BLaER1 treated with 17β-estradiol and CSF1 and Interleukin-3, amounts not matched to agents 10 nM and 100 nM (cell line): ENCODE results near the gene SNX2.
"Not testable (repeated sequence)": the region's sequence is repeated elsewhere in the genome, so short reads cannot be mapped to it uniquely, and the experiment has no call there.

Source experiments
- H3K27ac ChIP-seq, 11 experiments: shearing (Covaris generic); formaldehyde crosslinking; 2 replicates each; pipeline ENCODE4 v1.8.1; 2022
- H3K27me3 ChIP-seq, 11 experiments: shearing (Covaris generic); formaldehyde crosslinking; 2 replicates each; pipeline ENCODE4 v1.8.1; 2022
- H3K36me3 ChIP-seq, 11 experiments: shearing (Covaris generic); formaldehyde crosslinking; 2 replicates each; pipeline ENCODE4 v1.8.1; 2022
- H3K4me1 ChIP-seq, 10 experiments: shearing (Covaris generic); formaldehyde crosslinking; 2 replicates each; pipeline ENCODE4 v1.8.1; 2022
- H3K4me2 ChIP-seq, 11 experiments: shearing (Covaris generic); formaldehyde crosslinking; 2 replicates each; pipeline ENCODE4 v1.8.1; 2022
- H3K4me3 ChIP-seq, 10 experiments: shearing (Covaris generic); formaldehyde crosslinking; 2 replicates each; pipeline ENCODE4 v1.8.1; 2022
- H3K9ac ChIP-seq, 11 experiments: shearing (Covaris generic); formaldehyde crosslinking; 2 replicates each; pipeline ENCODE4 v1.8.1; 2022
- H3K9me3 ChIP-seq, 11 experiments: shearing (Covaris generic); formaldehyde crosslinking; replicated peaks in 1 of 11; 2 replicates each; pipeline ENCODE4 v1.8.1; 2022
- H4K20me1 ChIP-seq, 11 experiments: shearing (Covaris generic); formaldehyde crosslinking; 2 replicates each; pipeline ENCODE4 v1.8.1; 2022
- Cebpa-rat ChIP-seq, 11 experiments: shearing (Covaris generic); IDR thresholded peaks; 2 replicates each; pipeline ENCODE4 v1.8.1; 2022

The SNX2 gene

DNA sequence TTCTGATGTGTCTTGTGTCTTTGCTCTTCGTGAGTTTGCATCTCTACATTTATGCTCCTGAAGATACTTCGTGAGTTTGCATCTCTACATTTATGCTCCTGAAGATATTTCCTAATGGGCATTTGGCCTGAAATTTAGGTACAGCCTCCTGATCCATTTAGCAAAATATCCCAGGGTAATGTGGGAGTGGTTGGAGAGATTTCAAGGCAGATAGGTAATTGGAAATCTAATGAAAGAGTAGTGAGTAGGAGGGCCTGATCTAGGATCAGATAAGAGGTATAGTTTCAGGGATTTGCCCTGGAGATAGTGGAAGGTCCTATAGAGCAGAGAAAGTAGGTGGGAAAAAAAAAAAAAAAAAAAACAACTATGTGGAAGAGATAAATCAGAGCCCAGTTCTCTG, 14.6 kb upstream of the SNX2 start:
- Histone ChIP-seq H3K4me1 (peaks cover 0 to 57% (median 24%) of the 10 kb centered on the region in 10 experiments; a peak in 17 of 20 replicates), H3K36me3 (no peaks in the 10 kb centered on the region), H3K27ac (no peak overlapping the region), H3K9me3 (no peaks in the 10 kb centered on the region), H3K4me3 (no peak overlapping the region), H3K27me3 (no peaks in the 10 kb centered on the region), H4K20me1 (no peaks in the 10 kb centered on the region), H3K4me2 (no peak overlapping the region), H3K9ac (no peak overlapping the region)
- TF ChIP-seq Cebpa-rat (IDR thresholded peaks at IDR 0.05): no peak

DNA sequence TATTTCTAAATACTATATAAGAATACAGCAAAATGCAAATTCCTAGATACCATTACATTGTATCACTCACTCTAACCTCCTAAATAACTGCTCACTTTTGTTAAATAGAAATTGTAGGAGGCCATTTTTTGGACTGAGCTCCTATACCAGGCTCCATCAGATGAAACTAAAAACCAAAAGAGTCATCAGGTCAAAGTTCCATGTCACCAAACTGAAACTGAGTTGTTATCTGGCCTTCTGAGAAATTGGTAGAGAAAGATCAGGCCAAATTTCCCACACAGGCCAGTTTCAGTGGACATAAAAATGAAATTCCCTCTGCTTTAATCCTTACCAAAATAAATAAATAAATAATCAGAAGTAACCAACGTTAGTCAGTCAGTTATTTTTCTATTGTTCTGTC, 13.8 kb upstream of the SNX2 start:
- Histone ChIP-seq H4K20me1 (no peaks in the 10 kb centered on the region), H3K27ac (peak overlapping the region in 3 of 11 experiments; percentile 26 to 42 (median 42); a peak in 4 of 22 replicates), H3K4me3 (no peak overlapping the region), H3K9ac (no peak overlapping the region), H3K4me2 (peak overlapping the region in 2 of 11 experiments; percentile 44 to 49; a peak in 2 of 22 replicates), H3K36me3 (no peaks in the 10 kb centered on the region), H3K27me3 (no peaks in the 10 kb centered on the region), H3K4me1 (peaks cover 0 to 49% (median 16%) of the 10 kb centered on the region in 10 experiments; a peak in 17 of 20 replicates), H3K9me3 (no peaks in the 10 kb centered on the region; a peak in 1 of 22 replicates)
- no peak for TF ChIP-seq Cebpa-rat (IDR thresholded peaks at IDR 0.05)

- H3K4me1 ChIP-seq: peaks cover 0 to 51% (median 10%) of the 10 kb centered on the region in 10 experiments; a peak in 16 of 20 replicates
- not testable (repeated sequence) for H3K4me3 ChIP-seq, H3K36me3 ChIP-seq, H3K9ac ChIP-seq, H3K27me3 ChIP-seq, H3K9me3 ChIP-seq, H4K20me1 ChIP-seq, H3K4me2 ChIP-seq, H3K27ac ChIP-seq
These were observed 13.0 kb upstream of the SNX2 start for GRCh38 chr5:122761896-122762295.

GRCh38 chr5:122766130-122766529, 8.8 kb upstream of the SNX2 start:
- peak overlapping the region in 1 of 11 experiments; percentile 11; a peak in 1 of 22 replicates for H3K4me2 ChIP-seq
- peaks cover 0 to 51% (median 8%) of the 10 kb centered on the region in 10 experiments; a peak in 16 of 20 replicates for H3K4me1 ChIP-seq
- no peak overlapping the region for H3K27ac ChIP-seq
- no peaks in the 10 kb centered on the region for H3K36me3 ChIP-seq
- no peak overlapping the region for H3K9ac ChIP-seq
- no peaks in the 10 kb centered on the region; a peak in 1 of 22 replicates for H3K9me3 ChIP-seq
- no peaks in the 10 kb centered on the region for H3K27me3 ChIP-seq
- TF ChIP-seq Cebpa-rat (IDR thresholded peaks at IDR 0.05): no peak
- H3K4me3 ChIP-seq: no peak overlapping the region
- H4K20me1 ChIP-seq: no peaks in the 10 kb centered on the region

DNA sequence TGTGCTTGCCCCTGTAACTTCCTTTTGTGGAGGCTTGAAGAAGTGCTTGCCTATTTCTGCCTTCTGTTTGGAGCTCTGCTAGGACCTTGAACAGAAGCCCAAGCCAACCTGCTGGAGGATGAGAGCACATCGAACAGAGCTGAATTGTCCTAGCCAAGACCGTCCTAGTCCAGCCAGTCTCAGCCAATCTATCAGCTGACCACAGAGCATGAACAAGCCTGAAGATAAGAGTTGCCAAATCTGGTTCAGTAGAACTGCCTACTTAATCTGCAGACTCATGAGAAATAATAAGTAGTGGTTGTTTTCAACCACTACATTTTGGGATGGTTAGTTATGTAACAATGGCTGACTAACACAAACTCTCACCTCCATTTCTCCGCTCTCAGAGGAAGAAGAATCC, 4.4 kb upstream of the SNX2 start:
- H3K4me1 ChIP-seq: peaks cover 4 to 79% (median 22%) of the 10 kb centered on the region in 10 experiments; a peak in 16 of 20 replicates
- no peak for TF ChIP-seq Cebpa-rat (IDR thresholded peaks at IDR 0.05)
- H4K20me1 ChIP-seq: peaks cover 0 to 3% (median 0%) of the 10 kb centered on the region in 11 experiments; a peak in 2 of 22 replicates
- no peaks in the 10 kb centered on the region for H3K36me3 ChIP-seq
- H3K9ac ChIP-seq: no peak overlapping the region
- peak overlapping the region in 3 of 11 experiments; percentile 23 to 58 (median 34); a peak in 5 of 22 replicates for H3K27ac ChIP-seq
- H3K4me3 ChIP-seq: no peak overlapping the region
- no peaks in the 10 kb centered on the region; a peak in 1 of 22 replicates for H3K9me3 ChIP-seq
- H3K27me3 ChIP-seq: no peaks in the 10 kb centered on the region
- H3K4me2 ChIP-seq: peak overlapping the region in 6 of 11 experiments; percentile 15 to 75 (median 56); a peak in 10 of 22 replicates

- H3K9ac ChIP-seq: no peak overlapping the region
- peaks cover 0 to 19% (median 15%) of the 10 kb centered on the region in 11 experiments; a peak in 18 of 22 replicates for H4K20me1 ChIP-seq
- no peaks in the 10 kb centered on the region for H3K9me3 ChIP-seq
- H3K4me1 ChIP-seq: peaks cover 8 to 71% (median 26%) of the 10 kb centered on the region in 10 experiments; a peak in 18 of 20 replicates
- H3K36me3 ChIP-seq: peaks cover 0 to 5% (median 0%) of the 10 kb centered on the region in 11 experiments; a peak in 2 of 22 replicates
- no peaks in the 10 kb centered on the region for H3K27me3 ChIP-seq
- H3K4me2 ChIP-seq: peak overlapping the region in 3 of 11 experiments; percentile 62 to 75 (median 75); a peak in 6 of 22 replicates
- no peak overlapping the region for H3K4me3 ChIP-seq
- H3K27ac ChIP-seq: peak overlapping the region in 1 of 11 experiments; percentile 58; a peak in 3 of 22 replicates
- TF ChIP-seq Cebpa-rat (IDR thresholded peaks at IDR 0.05): no peak
These were observed 2.4 kb upstream of the SNX2 start for GRCh38 chr5:122772446-122772845.

DNA sequence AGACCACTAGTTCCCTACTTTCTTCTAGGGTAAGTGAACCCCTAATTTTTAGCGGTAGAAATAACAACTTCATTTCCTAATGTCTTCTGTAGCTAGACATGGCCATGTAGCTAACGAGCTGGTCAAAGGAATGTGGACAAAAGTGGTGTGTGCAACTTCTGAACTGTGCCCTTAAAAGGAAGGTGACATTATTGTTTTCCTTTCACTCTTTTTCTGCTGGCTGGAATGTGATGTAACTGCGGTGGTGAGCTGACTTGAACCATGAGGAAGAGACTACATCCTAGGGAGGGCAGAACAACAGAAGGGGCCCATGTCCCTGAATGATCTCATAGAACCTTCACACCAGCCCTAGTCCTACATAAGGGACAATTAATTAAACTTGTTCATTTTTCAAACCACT, 1.3 kb upstream of the SNX2 start:
- H3K4me3 ChIP-seq: no peak overlapping the region
- peak overlapping the region in 2 of 11 experiments; percentile 99 to 100; a peak in 3 of 22 replicates for H3K27ac ChIP-seq
- no peak for TF ChIP-seq Cebpa-rat (IDR thresholded peaks at IDR 0.05)
- H3K4me2 ChIP-seq: peak overlapping the region in 6 of 11 experiments; percentile 5 to 94 (median 74); a peak in 8 of 22 replicates
- no peaks in the 10 kb centered on the region for H3K27me3 ChIP-seq
- peaks cover 0 to 28% (median 26%) of the 10 kb centered on the region in 11 experiments; a peak in 19 of 22 replicates for H4K20me1 ChIP-seq
- peaks cover 0 to 6% (median 0%) of the 10 kb centered on the region in 11 experiments; a peak in 4 of 22 replicates for H3K9me3 ChIP-seq
- H3K9ac ChIP-seq: no peak overlapping the region
- H3K36me3 ChIP-seq: peaks cover 0 to 15% (median 7%) of the 10 kb centered on the region in 11 experiments; a peak in 12 of 22 replicates
- H3K4me1 ChIP-seq: peaks cover 8 to 66% (median 30%) of the 10 kb centered on the region in 10 experiments; a peak in 19 of 20 replicates

GRCh38 chr5:122774519-122774860, 390 bp upstream of the SNX2 start:
- peak overlapping the region; percentile 80 to 99 (median 97) for H3K4me3 ChIP-seq
- H3K27ac ChIP-seq: peak overlapping the region in 9 of 11 experiments; percentile 42 to 100 (median 96); a peak in 15 of 22 replicates

More at GRCh38 chr5:122774519-122774860, 390 bp upstream of the SNX2 start:
- H3K4me1 ChIP-seq: peaks cover 8 to 70% (median 31%) of the 10 kb centered on the region in 10 experiments; a peak in 19 of 20 replicates
- H3K9me3 ChIP-seq: peaks cover 0 to 12% (median 8%) of the 10 kb centered on the region in 11 experiments; a peak in 11 of 22 replicates
- H3K36me3 ChIP-seq: peaks cover 5 to 24% (median 15%) of the 10 kb centered on the region in 11 experiments; a peak in 18 of 22 replicates
- H4K20me1 ChIP-seq: peaks cover 5 to 36% (median 33%) of the 10 kb centered on the region in 11 experiments; a peak in 20 of 22 replicates
- TF ChIP-seq Cebpa-rat (IDR thresholded peaks at IDR 0.05): no peak
- H3K4me2 ChIP-seq: peak overlapping the region; percentile 63 to 94 (median 73)
- H3K9ac ChIP-seq: peak overlapping the region; percentile 92 to 100 (median 95); a peak in 21 of 22 replicates
- no peaks in the 10 kb centered on the region for H3K27me3 ChIP-seq
